SK-N-MC (cell line): ENCODE data around the gene MACROD2.

Source experiments
- EZH2 ChIP-seq: fragments of 200-600 bp; sonication (generic); IDR thresholded peaks from one replicate; pipeline ENCODE4 v1.6.1; 2017; ENCODE audit warnings: antibody characterized with exemption
- FOXP2 ChIP-seq: optimal IDR thresholded peaks from 2 replicates; pipeline ENCODE3; 2011; ENCODE audit warnings: mild to moderate bottlenecking, moderate library complexity; ENCODE audit not compliant: insufficient read depth; ENCODE audit errors: extremely low read length, control extremely low read depth
- POLR2AphosphoS5 ChIP-seq: IDR thresholded peaks from 2 replicates; pipeline ENCODE4 v1.6.1; 2012; ENCODE audit warnings: mild to moderate bottlenecking, low read depth, low read length, borderline replicate concordance

DNA sequence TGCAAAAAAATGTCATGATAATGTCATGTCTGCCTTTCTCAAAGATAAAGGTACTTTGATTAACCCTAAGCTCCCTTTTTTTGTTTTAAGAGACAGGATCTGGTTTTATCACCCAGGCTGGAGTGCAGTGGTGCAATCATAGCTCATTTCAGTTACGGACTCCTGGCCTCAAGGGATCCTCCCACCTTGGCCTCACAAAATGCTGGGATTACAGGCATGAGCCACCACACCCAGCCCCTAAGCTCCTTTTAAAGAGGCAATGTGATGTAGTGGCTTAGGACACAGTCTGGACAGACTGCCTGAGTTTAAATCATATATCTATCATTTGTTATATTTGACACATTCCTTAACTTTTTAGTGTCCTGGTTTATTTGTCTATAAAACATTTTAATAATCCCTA lies 265.1 kb downstream of the MACROD2 start:
- no peak for TF ChIP-seq EZH2
- no peak for TF ChIP-seq POLR2AphosphoS5
- TF ChIP-seq FOXP2, result no peak
